ENCODE results near the gene FABP3.

The FABP3 gene

DNA sequence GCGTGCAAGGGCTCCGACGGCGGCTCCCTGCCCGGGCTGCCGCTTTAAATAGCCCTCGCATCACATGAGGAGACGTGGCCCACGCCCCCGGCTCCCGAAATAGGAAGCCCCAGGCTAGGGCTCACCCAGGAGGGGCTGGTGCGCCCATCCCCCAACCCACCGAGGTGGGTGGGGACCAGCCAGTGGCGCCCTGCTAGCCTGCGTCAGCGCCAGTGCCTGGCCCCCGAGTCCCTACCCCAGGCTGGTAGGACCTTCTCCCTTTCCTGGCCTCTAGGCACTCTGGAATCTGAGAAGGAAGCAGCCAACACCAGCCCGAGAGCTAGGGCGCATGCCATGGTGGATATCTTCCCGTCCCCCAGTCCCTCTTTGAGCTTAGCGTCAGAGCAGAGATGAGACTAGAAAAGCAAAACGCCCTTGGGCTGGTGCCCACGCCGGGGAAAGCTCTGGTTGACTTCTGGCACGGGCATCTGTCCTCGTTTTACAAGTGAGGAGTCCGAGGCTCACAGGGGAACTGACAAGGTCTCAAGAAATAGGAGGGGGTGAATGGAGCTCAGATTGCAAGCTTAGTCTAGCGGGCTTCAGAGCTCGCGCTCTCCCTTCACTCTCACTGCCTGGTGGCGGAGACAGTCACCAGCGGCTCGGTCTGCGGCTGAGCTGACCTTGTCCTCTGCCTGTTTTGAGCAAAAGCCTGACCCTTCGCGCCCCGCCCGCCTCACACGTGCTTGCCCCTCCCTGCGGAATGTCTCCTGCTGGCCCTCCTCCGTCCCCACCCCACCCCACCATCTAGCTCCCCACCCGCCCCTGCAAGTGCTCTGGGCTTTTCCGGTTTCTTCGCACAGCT lies at the start of gene FABP3:
FABP3 (minus strand) TSS at position 21 of the 841 bp plus-strand sequence. CDS start 62 bp downstream, outside the sequence.
- peak; percentile 78 to 95 for DNase-seq

DNA sequence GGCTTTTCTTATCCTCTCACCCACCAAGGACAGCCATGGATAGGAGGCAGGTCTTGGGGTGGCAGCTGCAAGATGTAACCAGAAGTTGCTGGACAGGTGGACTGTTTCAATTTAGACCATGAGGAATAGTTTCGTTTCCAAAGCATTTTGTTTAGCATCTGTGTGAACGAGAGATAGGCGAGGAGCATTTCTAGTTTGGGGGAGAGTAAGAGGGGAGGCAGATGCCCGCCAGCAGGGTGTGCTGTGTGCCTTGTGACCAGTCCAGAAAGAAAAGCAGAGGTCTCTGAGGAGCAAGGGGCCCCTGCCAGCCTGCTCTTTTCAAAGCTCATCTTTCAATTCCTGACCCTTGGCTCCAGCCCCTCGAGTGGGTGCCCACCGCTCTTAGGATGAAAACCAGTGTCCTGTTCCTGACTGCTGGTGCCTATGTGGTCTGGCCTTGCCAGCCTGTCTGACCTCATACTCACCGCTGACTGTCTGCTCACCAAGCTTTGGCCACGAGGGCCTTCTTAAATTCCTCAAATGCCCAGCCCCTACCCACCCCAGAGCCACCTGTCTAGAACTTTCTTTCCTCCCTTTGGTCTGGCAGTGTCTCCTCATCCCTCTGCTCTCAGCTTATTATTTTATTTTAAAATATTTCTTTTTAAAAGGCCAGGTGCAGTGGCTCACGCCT lies 48.6 kb upstream of the FABP3 start:
- DNase-seq = no peak

DNA sequence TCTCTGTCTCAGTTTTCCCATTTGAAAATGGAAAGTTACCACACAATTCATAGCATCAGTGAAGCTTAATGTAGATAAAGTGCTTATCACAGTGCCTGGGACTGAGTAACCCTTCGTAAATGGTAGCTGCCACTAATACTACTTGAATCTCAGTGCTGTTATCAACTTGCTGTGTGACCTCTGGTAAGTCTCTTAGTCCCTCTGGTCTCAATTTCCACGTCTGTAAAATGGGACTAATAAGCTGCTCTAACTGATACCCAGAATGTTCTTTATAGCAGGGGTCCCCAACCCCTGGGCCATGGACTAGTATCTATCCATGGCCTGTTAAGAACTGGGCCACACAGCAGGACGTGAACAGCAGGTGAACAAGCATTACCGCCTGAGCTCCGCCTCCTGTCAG lies 47.8 kb upstream of the FABP3 start:
- DNase-seq = no peak

DNA sequence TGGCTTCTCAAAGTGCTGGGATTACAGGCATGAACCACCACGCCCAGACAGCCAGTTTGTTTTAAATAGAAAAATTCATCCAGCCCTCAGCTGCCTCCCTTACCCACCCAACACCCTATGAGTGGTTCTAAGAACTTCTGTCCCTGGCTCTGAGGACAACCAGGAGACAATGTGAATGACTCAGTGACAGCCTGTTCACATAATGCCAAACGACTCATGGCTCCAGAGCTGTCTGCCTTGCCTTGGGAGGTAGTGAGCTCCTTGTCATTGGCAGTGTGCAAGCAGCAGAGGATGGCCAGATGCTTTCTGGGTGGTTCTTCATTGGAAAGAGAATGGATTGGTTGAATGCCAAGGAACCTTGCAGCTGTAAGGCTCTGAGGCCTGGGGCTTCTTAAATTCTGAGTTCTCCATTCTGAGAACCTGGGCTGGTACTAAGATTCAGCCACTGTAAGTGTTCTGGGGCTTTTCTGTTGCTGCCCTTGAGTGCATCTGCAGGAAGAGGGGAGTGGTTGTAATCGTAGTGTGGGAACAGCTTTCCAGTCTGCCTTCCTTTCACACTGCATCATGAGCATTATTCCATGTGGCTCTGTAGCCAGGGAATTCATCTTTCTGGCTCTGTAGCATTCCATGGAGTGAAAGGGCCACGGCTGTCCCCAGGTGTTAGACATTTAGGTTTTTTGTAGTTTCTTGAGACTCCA lies 45.9 kb upstream of the FABP3 start:
- no peak for DNase-seq

DNA sequence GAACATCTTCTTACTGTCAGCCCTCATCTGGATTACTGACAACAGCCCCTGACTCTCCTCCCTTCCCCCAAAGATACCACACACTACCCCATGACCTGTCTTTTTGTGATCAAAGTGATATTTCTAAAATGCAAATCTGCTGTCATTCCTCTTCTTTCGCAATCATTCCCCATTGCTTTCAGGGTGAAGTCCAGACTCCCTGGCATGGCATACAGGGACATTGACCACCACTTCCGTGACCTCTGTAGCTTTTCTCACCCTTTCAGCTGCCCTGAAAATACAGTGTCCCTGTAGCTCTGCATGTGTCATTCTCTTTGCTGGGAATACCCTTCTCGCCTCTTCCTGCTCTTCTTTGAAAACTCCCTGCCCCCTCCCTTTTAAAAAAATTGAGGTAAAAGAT lies 44.3 kb upstream of the FABP3 start:
- no peak for DNase-seq

DNA sequence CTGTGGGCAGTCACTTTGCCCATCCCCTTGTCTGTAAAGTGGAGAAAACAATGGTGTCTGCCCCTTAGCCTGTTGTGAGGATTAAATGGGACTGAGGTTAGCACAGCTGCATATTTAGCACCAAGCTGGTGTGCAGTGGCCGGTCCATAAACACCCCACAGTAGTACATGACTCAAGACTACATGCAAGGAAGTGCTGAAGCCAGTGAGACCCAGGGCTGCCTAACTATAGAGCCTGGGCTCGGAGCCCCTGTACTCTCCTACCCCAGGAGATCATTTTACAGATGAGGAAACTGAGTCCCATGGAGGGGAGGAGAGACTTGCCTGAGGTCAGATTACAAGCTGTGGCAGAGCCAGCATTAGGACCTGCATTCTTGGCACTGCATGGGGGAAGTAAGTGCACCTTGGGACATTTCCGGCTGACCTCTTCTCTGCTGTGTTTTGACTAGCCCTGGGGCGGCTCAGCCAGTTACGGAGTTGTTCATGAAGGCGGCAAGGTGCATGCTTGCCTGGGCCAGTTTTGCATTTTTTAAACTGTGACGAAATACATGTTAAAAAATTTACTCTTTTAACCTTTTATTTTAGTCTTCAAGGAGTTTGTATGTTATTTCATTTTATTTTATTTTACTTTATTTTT lies 43.3 kb upstream of the FABP3 start:
- DNase-seq = no peak

DNA sequence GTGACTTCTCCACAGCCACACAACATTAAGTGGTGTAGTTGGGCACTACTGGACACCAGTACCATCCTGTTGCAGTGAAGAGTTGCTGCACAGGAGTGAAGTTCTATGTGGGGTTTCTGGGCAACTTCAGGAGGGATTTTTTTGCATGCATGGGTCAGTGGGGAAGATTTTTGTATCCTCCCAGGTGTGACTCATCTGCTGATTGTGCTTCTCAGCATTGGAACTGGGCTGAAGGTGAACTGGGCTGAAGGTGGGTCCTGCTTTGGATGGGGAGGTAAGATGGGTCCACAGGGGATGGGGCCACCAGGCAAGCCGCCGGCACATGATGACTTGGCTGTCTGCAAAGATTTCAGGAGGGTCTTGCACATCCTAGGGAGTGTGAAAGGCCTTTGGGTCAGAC lies 42.8 kb upstream of the FABP3 start:
- DNase-seq = no peak

DNA sequence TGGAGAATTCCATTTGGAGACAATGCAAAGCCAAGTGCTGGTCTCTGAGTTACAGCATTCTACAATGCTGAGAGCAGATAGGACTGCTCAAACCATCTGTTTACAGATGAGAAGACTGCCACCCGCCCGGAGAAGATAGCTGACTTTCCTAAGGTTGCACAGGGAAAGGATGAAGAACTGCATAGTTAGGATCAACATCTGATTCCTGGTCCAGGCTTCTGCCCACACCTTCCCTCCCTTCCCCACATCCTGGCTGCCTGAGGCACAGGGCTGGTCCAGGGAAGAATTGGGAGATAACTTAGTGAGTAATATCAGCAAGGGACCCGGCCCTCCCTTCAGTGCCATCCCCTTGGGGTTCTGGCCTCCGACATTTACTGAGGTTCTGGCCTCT lies 42.1 kb upstream of the FABP3 start:
- DNase-seq = no peak

DNA sequence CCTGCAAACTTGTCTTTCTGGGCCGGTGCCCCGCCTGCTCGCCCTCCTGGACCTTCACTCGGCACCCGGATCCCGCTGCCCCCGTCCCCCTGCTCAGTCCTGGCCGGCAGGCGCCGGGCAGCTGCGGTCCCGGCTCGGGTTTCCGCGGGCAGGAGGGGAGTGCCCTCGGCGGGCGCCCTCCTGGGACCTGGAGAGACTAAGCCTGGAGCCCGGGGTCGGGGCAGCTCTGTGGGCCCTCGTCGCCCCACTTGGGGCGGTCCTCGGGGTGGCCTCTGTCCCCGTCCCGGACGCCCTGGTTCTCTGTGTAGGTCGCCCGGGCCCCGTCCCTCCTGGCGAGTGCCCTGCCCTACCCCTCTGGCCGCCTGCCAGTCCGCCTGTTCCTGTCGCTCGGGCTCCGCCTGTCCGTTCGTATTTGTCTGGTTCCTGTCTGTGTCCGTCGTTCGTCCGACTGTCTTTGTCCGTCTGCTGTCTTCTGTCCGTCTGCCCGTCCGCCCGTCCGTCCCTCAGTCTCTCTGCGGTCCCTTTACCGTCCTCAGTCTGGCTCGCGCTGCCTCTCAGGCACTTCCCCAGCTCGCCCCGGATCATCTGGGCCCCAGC lies 40.6 kb upstream of the FABP3 start:
- peak in 1 of 2 experiments; percentile 56 for DNase-seq

DNA sequence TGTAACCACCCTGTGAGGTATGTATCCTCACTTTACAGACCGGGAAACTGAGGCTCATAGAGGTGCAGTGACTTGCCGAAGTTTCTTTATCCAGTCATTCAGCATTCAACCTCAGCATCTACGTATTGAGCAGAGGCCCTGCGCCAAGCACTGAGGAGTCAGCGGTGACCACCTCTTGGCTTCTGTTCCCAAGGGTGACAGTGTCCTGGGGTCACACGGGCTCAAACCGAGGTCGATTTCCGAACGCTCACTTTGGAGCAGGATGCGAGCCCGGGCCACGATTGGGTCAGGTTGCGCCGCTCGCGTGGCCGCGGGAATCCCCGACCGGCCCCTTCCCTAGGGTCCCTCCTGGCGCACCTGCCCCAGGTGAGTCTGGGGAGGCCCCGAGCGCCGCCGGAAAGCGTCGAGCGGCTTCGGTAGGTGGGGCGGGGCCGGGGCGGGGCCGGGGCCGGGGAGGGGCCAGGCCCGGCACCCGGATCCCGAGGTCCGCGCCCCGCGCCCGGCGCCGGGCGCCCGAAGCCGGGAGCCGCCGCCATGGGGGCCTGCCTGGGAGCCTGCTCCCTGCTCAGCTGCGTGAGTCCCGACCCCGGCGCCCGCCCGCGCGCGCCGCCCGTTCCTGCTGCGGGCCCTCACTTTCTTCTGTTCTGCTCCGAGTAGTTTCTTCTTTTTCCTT lies 40.0 kb upstream of the FABP3 start, which contains the start of gene SERINC2:
SERINC2 (plus strand) TSS at position 482 of the 673 bp plus-strand sequence; CDS start at position 535, 53 bp downstream.
- DNase-seq = peak; percentile 35 to 83

DNA sequence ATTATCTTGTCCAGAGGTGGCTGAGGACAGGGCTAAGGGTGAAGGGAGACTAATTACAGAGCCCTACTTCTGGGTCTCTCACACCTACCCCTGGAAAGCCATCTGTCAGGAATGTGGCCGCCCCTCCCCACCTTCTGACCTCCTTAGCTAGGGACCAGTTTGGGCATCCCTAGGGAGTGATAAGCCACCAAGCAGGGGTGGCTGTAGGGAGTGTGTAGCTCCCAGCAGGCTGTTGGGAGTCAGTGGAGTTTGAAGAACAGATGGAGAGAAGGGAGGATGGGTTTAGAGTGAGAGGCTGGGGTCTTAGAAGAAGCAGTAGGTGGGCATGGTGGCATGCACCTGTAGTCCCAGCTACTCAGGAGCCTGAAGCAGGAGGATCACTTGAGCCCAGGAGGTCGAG lies 39.3 kb upstream of the FABP3 start:
- no peak for DNase-seq

DNA sequence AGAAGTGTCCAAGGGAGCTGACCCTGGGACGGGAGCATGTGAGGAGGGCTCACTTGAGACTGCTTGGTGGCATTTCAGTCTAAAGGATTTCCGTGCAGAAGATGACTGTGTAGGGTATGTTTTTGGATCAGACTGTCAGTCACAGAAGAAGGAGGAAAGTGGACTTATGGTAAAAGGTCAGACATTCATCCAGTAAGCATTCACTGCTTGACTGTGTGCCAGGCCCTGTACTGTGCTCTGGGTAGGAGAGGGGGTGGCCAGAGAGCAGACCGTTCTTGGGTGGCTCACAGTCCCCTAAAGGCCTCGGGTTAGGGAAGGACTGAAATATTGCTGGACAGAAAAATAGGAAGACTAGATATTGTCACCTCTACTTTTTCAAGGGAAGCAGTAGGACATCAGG lies 38.0 kb upstream of the FABP3 start:
- DNase-seq = no peak

DNA sequence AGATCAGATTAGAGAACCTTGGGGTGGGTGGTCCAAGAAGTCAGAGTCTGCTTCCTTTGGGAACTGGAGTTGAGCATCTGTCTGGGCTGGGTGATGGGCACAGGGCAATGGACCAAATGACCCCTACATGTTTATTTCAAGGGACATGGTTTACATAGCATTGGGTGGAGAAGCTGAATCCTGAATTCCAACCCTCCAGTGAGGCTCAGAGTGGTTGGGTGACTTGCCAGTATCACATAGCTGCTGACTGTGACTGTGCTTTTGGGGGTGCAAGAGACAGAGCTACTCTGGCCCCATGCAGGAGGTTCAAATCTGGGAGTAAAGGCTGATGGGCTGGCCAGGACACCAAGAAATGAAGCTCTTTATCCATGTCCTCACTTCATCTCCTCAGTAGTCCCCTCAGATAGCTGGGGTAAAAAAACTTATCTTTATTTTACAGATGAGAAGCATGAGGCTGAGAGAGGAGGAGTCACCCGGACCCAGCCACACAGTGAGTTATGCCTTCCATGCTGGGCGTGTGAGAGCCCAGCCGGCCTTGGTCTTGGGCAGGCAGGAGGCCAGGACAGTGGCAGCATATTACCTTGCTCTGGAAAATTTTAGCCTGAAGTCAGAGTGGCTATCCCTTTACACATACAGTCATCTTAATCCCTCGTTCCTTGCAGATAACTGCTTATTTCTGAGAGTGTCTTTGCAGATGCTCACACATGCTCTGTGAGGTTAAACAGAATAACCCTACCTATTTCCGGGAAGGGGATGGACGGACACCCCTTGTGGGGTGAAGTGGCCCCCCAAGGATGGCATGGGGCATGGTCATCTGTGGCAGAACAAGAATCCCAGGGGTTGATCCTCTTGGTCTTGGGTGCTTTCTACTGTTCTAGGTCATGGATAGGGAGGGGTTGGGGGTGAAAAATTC lies 37.3 kb upstream of the FABP3 start:
- DNase-seq = no peak

DNA sequence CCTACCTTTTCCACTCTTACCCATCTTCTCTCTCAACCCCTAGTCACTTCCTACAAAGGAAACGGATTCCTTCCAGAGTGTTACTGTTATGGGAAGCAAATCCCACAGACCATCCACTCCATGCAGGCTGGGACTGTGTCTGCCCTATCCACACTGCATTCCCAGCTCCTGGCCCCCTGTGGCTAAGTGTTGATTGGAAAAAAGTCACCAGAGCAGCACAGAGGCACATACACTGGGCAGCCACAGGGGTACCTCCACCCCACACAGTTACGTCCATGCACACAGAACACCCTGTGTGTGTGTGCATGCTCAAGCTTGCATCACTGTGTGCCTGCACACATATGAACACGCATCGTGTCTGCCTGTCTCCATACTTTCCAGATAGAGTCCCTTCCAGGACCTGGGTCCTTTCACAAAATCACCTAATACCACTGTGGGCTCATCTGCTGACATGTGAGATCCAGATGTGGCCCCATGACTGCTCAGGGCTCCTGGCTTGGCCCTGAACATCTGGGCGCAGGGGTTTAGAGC lies 36.0 kb upstream of the FABP3 start:
- no peak for DNase-seq

DNA sequence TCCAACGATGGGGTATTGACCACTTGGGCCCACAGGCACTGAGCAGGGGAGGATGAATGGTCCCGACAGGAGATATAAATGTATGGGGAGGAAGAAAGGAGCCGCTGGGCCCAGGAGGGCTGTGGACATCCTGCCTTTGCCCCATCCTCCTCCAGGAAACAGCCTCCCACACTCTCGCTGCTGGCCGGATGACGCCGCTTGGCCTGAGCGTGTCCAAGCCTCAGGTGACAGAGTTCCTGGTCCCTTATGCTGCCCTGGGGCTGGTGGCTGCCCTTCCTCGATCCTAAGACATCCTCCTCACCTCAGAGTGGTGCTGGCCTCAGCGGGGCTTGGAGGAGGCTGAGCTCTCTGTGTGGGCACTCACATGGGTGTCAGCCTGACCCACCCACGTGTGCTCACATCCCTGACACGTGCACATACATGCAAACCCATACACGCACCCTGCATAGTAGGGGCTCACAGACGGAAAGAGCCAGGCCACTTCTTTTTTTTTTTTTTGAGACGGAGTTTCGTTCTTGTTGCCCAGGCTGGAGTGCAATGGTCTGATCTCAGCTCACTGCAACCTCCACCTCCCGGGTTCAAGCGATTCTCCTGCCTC lies 34.3 kb upstream of the FABP3 start:
- DNase-seq = no peak

DNA sequence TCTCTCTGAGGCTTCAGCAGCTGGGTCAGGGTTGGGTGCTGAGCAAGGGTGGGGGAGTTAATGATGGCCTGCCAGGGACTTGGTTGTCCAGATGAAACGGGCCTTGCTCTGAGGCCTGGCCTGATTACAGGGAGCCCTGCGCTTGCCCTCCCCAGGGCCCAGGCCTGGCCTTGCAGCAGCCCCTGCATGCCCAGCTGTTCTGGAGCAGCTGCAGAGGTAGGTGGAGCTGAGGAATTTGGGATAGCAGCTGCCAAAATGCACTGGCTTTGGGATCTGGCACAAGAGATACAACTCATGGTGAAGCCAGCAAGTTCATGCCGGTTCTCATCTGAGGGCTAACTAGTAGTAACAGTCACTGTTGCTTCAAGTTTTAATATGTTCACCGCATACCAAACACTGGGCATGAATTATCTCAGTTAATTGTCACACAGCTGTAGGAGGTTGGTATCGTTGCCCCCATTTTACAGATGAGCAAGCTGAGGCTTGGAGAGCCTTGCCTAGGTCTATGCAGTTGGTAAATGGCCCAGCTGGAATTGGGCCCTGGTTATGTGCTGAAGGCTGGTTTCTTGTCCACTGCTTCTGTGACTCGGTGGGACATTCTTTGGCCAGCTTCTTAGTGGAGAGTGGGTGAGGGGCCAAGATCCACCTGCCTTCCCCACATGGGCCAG lies 32.8 kb upstream of the FABP3 start:
- DNase-seq = no peak

DNA sequence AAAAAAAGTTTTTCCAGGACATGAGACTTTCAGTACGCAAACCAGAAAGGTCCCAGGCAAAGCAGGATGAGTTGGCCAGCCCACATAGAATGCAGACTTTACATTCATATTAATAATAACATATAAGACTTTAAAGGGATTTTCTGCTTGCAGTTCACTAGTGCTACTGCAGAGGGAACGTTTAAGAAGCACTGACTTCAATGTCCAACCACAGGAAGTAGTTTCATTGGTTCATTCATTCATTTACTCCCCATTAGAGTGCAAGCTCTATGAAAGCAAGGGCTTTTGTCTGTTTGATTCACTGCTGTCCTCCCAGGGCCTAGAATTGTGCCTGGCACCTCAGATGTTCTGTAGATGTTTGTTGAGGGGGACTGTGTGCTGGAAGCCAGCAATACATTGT lies 28.4 kb upstream of the FABP3 start:
- DNase-seq = no peak

DNA sequence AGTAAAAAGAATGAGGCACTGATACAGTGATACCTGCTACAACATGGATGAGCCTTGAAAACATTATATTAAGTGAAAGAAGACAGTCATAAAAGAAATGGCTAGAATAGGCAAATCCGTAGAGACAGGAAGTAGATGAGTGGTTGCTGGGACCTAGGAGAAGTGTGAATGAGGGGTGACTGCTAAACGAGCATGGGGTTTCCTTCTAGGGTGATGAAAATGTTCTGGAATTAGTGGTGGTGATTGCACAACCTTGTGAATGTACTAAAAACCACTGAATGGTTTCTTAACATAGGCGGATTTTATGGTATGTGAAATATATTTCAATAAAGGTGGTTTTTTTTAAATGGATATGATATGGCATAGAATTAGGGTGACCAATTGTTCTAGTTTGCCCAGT lies 27.5 kb upstream of the FABP3 start:
- no peak for DNase-seq

DNA sequence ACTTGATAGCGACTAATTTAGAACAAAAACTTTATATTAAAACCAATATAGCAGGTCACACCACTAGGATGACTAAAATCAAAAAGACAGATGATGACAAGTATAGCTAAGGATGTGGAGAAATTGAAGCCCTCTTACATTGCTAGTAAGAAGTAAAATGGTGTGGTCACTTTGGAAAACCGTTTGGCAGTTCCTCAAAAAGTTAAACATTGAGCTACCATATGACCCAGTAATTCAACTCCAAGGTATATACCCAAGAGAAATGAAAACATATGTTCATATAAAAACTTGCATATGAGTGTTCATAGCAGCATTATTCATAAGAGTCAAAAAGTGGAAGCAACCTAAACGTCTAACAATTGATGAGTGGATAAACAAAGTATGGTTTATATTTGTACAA lies 27.1 kb upstream of the FABP3 start:
- DNase-seq = no peak

DNA sequence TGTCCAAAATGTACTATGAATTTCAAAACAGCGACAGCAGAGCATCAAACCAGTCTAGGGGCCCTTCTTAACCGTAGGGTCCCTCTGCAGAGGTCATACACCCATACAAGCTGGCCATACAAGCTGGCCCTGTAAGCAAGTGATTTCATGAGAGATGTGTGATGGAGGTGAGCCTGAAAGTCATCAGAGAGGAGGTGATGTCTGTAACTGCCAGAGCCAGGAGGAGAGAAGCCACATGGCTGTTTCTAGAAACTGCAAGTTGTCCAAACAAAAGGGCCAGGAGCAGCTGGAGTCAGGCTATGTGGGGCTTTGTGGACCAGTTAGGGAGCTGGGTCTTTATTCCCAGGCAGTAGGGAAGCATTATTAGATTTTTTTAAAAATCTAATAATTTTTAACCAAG lies 25.4 kb upstream of the FABP3 start:
- DNase-seq = no peak

All from NCI-H526 (cell line).